CD1c-positive myeloid dendritic cell (primary cell): Measurements from ENCODE around the gene NMD3.
A peak's percentile ranks its signal among the peaks of the same experiment; 100 is the strongest.
"Not testable (repeated sequence)": the region's sequence is repeated elsewhere in the genome, so short reads cannot be mapped to it uniquely, and the experiment has no call there.

Source experiments
- DNase-seq: peaks from one replicate; pipeline ENCODE4 v3.0.0-alpha.2; 2016; ENCODE audit errors: extremely low spot score

The NMD3 gene

DNA sequence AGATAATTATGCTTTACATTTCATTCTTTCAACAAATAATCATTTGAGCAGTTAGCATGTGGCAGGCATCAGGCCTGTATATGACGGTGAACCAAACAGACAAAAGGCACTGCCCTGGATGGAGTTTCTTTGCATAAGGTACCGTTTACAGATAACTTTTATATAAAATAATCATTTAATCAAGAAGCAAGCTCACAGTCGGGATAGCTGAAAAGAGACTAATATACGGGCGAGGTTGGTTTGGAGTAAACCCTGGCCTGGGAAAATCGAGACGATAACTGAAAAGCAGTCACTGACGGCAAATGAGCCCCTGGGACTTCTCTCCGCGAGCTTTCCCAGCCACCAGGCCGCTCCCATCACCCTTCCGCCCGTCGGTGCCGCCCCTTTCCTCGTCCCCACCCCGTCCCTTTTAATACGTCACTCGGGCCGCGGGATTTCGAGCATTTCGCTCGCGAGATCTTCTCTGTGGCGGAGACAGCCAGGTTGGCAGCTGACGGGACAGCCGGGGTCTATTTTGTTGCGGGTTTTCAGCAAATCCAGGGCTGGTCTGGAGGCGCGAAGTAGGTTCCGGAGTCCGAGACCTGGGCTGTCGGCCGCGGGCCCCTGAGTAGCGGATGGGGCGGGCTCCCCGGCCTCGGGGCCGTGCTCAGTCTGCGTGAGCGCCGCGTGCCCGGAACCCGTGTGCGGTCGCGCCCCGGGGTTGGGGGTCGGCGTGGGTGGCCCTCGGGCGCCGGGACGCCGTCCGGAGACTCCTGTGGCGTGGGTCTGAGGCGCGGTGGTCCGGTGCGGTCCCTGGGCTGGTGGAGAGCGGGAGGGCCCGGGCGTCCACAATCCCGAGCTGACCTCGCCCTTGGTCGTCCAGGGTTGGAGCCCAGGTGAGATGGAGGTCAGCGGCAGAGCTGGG lies at the start of gene NMD3:
Gene NMD3 (plus strand): TSS at position 462 of the 904 bp plus-strand sequence. CDS start 703 bp downstream, outside the sequence.
- peak; percentile 97 for DNase-seq

DNA sequence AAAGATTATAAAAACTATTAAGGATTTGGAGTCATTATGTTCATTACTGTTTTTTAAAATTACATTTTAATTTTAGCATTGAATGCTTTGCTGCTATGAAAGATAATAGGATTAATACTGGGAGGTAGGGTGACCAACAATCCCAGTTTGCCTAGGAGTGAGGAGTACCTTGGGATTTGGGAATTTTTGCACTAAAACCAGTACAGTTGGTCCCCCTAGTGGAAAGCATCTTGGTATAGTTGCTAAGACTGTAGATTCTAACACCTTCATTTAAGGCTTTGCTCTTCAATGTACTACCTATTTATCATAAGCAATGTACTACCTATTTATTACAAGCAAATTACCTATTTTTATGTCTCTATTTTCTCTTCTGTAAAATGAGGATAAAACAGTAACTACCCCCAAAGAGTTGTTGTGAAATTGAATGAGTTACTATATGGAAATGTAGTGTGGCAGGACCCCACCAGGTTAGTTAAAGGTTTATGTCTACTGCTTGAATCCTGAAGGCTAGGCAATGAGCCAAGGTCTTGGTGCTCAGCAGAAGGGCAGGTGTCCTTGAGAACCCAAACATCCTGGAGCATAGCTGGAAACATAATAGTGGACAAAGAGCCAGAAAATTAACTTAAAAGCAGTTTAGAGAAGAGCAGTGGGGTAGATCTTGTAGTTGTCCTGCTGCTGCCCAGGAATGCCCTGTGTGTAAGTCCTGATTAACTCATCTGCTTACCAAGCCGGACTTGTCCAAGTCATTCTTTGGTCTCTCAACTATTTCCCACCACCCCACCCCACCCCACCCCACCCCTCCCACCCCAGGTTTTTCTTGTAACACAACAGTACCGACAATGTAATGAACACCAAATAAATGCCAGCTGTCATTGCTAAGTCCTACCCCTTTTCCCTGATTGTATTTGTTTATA lies 49.2 kb upstream of the NMD3 start:
- no peak for DNase-seq

DNA sequence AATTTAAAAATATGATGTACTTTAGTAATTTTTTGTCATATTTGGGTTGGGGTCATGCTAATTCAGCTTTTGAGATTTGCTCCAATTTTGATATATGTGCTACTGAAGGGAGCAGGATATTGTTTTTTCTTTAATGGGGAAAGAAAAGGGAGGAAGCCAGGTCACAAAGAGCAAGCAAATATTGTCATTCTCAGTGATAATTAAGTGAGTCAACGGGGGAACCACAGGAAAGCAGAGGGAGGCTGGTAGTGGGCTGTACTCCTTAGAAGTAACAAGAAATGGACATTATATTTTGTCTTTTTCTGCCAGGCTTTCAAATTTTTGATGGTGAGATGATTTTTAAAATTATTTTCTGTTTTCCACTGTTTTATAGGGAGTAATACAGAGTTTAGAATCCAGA lies 45.6 kb upstream of the NMD3 start:
- DNase-seq, result no peak

DNA sequence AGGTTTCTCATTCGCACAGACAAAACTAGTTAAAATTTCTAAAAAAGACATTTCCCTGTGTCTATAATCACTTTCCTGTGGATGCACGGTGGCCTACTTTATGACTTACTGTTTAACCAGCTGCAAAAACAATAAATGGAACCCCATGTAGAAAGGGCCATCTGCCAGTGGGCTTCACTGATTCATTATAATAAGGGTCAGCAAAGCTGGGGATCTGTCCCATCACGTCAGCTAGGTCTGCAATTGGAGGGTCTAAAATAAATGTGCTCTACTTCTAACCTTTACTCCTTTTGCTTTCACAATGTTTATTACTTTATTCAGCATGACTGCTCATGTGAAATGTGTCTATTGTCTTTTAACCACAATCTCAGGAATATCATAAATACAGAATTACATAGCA lies 43.1 kb upstream of the NMD3 start:
- no peak for DNase-seq

DNA sequence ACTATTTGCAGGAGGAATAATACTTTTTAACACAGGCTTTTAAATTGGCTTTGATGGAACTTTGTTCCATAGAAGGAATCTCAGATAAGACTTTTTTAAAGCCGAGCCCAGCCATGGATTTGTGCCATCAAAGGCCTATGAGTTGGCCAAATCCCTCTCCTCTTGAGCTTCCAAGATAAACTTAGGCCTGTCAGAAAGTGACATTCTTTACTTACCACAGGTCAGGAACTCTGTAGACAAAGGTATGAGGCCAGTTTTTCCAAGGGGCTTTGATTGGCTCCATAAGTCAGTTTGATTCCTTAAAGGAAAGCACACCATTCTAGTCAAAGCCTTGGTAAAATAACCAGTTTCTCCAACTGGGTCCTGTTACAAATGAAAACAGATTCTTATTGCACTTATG lies 39.7 kb upstream of the NMD3 start:
- not testable (repeated sequence) for DNase-seq

DNA sequence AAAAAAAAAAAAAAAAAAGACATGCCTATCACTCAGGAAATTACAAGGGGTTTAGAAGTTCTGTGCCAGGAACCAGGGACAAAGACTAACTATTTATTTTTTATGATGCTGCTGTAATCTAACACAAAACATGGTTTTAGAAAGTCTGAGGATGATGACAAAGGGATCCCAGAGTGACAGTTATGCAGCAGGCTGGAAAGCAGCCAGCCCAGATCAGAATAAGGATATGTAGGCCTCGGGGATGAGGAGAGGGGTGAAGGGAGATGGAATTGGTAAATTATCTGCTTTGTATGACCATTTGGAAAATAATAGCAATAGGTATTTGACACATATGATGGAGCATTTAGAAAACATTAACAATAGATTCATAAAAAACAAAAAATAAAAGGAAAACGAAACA lies 34.1 kb upstream of the NMD3 start:
- no peak for DNase-seq

DNA sequence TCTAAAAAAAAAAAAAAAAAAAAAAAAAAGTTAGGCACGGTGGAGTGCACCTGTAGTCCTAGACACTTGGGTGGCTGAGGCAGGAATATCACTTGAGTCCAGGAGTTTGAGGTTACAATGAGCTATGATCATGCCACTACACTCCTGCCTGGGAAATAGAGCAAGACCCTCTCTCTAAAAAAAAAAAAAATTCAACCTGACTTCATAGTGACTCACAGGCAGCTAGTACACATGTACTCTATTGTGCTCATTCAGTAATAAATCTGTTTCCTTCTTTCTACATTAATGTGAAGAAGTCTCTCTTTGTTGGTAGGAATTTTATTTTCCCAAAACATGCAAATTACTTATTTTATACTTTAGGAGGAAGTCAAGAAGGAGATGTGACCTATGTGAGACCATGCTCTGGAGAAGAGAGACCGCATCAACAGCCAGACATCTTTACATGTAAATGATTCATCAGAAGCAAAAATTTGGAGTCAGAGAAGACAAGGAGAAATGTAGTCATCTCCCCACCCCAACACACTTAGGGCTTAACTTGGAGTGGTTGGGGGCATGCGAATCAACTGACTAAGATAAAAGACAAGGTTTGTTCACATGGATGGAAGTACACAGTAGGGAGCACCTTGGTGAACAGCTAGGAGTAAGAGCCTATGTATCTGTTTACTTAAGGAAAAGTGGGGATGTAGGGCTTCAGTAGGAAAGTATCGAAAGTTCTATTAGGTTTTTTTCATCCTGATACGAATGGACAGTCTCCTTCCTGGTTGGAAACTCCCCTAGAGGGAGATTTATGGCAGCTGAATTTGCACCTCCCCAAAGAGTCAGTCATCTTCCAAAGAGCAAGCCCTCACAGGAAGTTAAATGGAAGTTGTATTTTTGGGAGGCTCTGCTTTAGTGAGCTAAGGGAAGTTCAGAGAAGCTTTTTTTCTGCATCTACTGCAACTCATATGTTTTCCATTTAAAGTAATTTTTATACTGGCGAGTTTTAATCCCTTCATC lies 23.0 kb upstream of the NMD3 start:
- DNase-seq, result no peak

DNA sequence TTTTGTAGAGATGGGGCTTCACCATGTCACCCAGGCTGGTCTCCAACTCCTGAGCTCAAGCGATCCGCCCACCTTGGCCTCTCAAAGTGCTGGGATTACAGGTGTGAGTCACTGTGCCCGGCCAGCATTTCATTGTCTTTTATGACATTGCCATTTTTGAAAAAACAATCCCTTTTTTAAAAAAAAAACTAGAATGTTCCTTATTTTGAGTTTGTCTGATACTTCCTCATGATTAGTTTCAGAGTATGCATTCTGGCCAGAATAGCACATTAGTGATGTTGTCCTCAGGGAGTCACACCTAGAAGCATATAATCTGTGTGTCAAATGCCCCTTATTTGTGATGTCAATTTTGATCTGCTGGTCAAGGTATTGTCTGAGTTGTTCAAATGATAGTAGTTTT lies 21.2 kb upstream of the NMD3 start:
- peak; percentile 35 for DNase-seq

DNA sequence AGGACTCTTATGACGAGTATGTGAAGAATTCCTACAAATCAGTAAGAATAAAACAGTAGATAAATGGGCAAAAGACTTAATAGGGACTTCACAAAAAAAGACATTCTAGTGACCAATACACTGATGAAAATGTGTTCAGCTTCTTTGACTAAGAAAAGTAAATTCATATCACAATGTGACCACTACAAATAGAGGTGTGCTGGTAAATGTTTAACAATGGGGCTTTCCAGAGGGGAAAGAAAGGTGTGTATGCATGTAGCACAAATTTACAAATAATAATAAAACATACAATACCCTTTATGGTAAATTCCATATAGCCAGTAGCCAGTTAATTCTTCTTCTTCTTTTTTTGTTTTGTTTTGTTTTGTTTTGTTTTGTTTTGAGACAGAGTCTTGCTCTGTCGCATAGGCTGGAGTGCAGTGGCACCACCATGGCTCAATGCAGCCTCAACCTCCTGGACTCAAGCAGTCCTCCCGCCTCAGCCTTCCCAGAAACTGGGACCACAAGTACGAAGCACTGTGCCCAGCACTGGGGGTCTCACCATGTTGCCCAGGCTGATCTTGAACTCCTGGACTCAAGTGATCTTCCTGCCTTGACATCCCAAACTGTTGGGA lies 17.5 kb upstream of the NMD3 start:
- DNase-seq, result no peak

DNA sequence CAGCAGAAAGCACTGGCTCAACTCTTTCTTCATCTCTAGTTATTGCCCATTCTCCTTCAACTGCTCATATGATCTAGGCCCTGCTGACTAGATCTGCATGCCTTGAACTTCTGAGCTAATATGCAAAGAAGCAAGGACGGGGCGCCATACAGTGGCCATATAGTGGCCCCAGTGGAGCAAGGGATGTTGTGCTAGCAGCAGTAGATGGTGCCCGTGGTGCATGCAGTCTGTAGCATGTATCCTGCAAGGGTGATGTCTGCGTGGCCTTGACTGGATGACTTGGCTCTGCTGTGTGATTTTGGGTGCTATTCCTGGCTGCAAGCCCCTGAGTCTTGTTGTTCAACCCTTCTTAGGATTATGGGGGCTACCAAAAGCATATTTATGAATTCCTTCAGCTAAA lies 12.2 kb upstream of the NMD3 start:
- no peak for DNase-seq

DNA sequence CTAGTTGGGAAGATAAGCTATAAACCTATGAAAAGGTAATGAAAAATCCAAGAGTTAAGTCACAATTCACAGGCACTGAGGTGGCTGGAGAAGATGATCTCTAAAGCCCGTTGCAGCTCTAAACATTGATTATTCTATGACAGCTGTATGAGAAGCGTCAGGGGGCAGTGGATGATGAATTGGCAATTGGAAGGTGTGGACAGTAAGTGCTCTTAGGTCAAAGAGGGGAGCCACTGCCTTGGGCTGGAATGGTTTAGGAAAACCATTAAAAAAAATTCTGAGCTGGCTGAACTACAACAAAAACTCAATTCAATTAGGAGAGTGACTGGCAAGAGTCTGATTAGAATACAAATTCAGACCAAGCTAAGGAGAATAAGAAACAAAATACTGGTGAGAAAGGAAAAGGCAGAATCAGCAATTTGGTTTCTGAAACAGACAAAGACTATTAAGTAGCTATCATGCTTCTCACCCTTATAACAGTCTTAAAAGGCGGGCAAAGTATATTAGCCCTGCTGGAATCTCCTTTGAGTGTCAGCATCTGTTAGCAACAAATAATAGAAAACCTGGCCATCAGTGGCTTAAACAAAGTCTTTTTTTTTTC lies 8.8 kb upstream of the NMD3 start:
- DNase-seq, result no peak

DNA sequence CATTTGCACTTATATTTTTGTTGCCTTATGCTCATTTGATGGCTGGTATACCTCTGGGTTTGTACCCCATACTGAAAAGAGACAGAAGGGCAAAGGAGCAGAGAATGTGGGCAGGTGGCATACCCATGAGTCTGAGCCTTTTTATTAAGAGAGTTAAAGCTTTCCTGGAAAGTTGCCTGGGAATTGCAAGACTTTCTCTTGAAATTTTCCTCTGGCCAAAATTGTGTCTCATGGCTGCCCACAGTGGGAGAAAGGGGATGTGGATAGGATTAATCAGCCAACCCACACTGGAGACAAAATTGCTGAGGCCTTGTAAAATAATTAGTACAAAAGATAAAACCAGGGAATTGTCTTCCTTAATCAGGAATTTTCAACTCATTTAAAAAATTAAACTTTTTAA lies 8.2 kb upstream of the NMD3 start:
- DNase-seq, result peak; percentile 30

DNA sequence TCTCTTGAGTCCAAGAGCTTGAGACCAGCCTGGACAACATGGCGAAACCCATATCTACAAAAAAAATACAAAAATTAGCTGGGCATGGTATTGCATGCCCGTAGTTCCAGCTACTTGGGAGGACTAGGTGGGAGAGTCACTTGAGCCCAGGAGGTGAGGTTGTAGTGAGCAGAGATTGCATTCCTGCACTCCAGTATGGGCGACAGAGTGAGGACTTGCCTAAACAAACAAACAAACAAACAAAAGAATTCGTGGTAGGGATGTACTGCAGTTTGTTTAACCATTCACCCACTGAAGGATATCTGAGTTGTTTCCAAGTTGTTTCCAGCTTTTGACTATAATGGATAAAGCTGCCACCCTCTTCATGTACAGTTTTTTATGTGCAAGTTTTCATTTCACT lies 7.5 kb upstream of the NMD3 start:
- DNase-seq, result no peak

DNA sequence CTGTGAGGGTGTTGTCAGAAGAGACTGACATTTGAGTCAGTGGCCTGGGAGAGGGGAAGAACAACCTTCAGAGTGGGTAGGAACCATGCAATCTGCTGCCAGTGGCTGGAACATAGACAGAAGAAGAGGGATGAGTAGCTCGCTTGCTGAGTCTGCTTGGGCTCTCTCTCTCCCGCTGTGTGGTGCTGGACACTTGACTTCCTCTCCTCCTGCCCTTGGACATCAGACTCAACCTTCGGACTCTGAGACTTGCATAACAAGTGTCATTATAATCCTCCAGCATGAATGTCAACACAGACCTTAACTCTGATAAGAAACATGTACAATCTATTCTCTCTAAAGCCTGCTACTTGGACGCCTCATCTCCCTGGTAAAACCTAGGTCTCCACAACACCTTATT lies 5.9 kb upstream of the NMD3 start:
- DNase-seq, result peak; percentile 44

DNA sequence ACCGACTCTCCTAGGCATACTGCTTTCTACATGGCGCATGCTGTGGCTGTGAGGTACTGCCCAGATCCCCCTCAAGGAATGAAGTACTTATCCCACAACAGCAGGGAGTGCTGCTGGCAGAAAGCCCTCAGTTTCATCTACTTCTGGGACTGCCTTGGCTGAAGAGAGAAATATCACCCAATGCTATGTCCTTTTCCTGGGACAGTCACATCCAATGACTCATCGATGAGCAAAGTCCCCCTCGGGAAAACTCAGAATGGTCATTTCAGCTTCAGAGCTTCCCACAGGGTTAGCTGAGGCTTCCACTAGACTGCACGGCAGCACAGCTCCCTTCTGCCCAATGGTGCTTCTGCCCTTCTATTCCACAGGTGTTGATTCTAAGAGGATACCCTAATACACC lies 3.6 kb upstream of the NMD3 start:
- DNase-seq, result no peak

DNA sequence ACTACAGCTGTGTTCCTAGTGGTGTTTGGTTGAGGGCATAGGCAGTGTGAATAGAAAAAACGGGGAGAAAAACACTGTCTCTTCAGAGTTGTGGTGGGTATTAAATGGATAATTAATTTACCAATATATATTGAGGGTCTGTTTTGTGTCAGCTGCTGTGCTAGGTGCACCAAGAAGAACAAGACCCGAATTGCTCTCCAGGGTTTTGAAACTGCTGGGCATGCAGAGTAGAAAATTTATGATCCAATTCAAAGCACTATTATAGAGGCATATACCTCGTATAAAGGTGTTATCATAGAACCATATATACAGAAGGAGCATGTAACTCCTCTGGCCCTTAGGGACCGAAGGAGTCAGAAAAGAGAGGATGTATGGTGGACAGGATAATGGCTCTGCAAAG lies 1.6 kb upstream of the NMD3 start:
- no peak for DNase-seq

DNA sequence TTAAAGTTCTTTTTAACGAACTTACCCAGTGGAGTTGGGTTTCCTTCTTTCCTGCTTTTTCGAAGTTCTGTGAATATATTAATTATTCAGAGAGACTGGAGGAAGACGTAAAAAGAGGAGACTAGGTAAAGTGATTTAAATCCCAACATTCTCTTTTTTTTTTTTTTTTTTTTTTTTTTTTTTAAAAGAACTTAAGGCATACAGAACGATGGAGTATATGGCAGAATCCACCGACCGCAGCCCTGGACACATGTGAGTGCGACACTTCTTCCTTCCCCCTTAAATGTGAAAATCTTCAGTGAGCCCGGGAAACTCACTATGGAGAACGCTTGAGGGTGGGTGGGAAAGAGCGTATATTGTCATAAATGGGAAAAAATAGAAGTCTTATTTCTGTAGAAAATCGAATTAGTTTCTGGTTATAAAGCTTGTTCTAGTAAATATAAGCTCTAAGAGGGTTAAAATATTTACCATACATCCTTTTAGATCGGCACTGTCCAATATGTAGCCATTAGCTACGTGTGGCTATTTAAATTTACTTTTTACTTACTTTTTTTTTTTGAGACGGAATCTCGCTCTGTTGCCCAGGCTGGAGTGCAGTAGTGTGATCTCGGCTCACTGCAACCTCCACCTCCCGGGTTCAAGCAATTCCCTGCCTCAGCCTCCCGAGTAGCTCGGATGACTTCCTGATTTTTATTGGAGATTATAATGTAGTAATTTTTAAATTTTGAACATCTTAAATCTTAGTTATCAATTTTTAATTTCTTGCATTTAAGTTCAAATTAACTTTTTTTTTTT lies 892 bp downstream of the NMD3 start:
- peak; percentile 54 for DNase-seq

DNA sequence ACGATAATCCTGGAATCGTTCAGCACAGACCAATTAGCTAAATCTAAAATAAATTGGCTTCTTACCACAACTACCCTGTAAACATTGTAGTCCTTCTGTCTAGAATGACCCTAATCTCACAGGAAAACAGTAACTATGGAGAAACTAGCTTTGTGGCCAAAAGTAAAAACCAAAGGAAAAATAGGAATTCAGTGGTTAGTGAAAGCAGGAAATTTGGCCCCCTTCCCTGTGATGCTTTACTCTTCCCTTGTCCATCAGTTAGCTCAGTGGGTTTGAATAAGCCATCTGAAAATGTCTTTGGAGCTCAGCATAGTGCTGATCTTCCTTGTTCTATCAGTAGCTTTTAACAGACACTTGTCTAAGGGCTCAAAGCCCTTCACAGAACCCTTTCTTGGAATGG lies 1.6 kb downstream of the NMD3 start:
- DNase-seq, result no peak

DNA sequence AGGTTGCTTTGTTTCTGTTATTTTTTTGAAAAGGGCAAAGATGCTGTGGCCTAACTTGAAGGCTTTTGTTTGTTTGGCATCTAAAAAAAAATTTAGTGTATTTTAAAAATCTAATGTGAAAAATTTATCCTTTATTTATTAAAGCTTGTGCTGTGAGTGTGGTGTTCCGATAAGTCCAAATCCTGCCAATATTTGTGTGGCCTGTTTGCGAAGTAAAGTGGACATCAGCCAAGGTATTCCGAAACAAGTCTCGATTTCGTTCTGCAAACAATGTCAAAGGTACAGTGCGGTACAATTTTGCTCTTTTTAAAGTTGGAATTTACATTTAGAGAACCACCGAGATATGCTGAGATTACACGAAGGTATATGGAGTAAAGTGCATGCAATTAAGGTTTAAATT lies 3.7 kb downstream of the NMD3 start:
- DNase-seq, result no peak

DNA sequence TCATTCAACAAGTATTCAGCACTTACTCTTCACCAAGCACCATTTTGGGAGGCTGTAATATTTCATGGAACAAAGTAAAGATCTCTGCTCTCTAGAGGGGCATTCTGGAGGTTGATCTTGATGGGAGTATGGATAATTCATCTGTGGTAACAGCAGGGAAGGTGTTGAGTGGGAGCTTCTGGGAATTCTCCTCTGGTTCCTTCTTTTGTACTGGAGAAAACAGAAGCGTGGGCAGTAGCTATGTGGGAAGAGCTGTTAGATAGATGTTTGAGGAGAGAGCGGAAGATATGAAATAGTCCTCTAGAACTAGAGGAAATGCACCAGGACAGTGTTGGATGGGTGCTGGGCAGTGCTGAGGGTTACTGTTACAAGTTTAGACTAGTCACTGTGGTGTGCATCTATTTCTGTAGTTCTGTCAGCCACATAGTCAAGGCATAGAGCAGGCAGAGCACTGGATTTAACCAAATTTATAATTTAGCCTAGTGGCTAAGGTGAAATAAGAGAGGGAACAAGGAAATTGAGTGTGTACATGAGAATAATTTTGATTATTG lies 9.6 kb downstream of the NMD3 start:
- DNase-seq, result peak; percentile 40
